Osteocyte (in vitro differentiated cells): Measurements from ENCODE around the gene ATP2A3. TPM values are rescaled to one million over a fixed set of nuclear protein-coding genes. Genes with fewer than 3 reads are reported as not detected.

ENCODE experiments used
- DNase-seq: peaks from one replicate; pipeline ENCODE4 v3.0.0; 2021; ENCODE audit warnings: mixed read lengths; ENCODE audit not compliant: unreplicated experiment; ENCODE audit errors: extremely low spot score
- H3K27ac Mint-ChIP-seq: one replicate; pipeline ENCODE4 v1.8.0; 2021; ENCODE audit warnings: mild to moderate bottlenecking, mixed read lengths; ENCODE audit not compliant: unreplicated experiment
- H3K27me3 Mint-ChIP-seq: one replicate; pipeline ENCODE4 v1.8.0; 2021; ENCODE audit warnings: mixed read lengths; ENCODE audit not compliant: unreplicated experiment
- H3K36me3 Mint-ChIP-seq: one replicate; pipeline ENCODE4 v1.8.0; 2021; ENCODE audit warnings: mixed read lengths; ENCODE audit not compliant: unreplicated experiment
- H3K4me1 Mint-ChIP-seq: one replicate; pipeline ENCODE4 v1.8.0; 2021; ENCODE audit warnings: mixed read lengths; ENCODE audit not compliant: unreplicated experiment
- H3K4me3 Mint-ChIP-seq: one replicate; pipeline ENCODE4 v1.8.0; 2021; ENCODE audit warnings: mild to moderate bottlenecking, moderate library complexity, mixed read lengths; ENCODE audit not compliant: unreplicated experiment
- H3K9me3 Mint-ChIP-seq: one replicate; pipeline ENCODE4 v1.8.0; 2021; ENCODE audit warnings: mixed read lengths; ENCODE audit not compliant: unreplicated experiment
- CTCF ChIP-seq: fragments of 200-600 bp; sonication (generic); IDR thresholded peaks from 2 replicates; pipeline ENCODE4 v1.5.0; 2021; ENCODE audit warnings: antibody characterized with exemption, mild to moderate bottlenecking, moderate library complexity
- total RNA-seq: library from RNA; stranded (reverse); gene quantifications from 2 replicates; pipeline ENCODE4 v1.2.1, GENCODE V29; 2021

The ATP2A3 gene
- total RNA-seq, 1 donor from 2014 or later = not detected

- Mint-ChIP-seq H3K36me3 (no peaks in the 10 kb centered on the region), H3K27me3 (no peaks in the 10 kb centered on the region), H3K9me3 (no peaks in the 10 kb centered on the region), H3K27ac (no peak overlapping the region), H3K4me3 (no peak overlapping the region), H3K4me1 (peaks cover 32% of the 10 kb centered on the region)
- no peak for DNase-seq
- TF ChIP-seq CTCF = no peak
Measured at GRCh38 chr17:3882276-3882675, 82.0 kb downstream of the ATP2A3 start.

GRCh38 chr17:3880983-3881382, 83.3 kb downstream of the ATP2A3 start:
- Mint-ChIP-seq H3K27me3 (no peaks in the 10 kb centered on the region), H3K4me3 (no peak overlapping the region), H3K27ac (no peak overlapping the region), H3K9me3 (no peaks in the 10 kb centered on the region), H3K36me3 (no peaks in the 10 kb centered on the region), H3K4me1 (peaks cover 23% of the 10 kb centered on the region)
- DNase-seq = no peak
- TF ChIP-seq CTCF = no peak

- no peak for TF ChIP-seq CTCF
- Mint-ChIP-seq H3K27ac (peak overlapping the region; percentile 74), H3K4me3 (no peak overlapping the region), H3K36me3 (no peaks in the 10 kb centered on the region), H3K9me3 (no peaks in the 10 kb centered on the region), H3K4me1 (peaks cover 11% of the 10 kb centered on the region), H3K27me3 (no peaks in the 10 kb centered on the region)
- DNase-seq = no peak
Measured at GRCh38 chr17:3879591-3880417, 84.4 kb downstream of the ATP2A3 start.

GRCh38 chr17:3879186-3879585, 85.1 kb downstream of the ATP2A3 start:
- Mint-ChIP-seq H3K27me3 (no peaks in the 10 kb centered on the region), H3K4me3 (no peak overlapping the region), H3K9me3 (no peaks in the 10 kb centered on the region), H3K36me3 (no peaks in the 10 kb centered on the region), H3K4me1 (peaks cover 10% of the 10 kb centered on the region), H3K27ac (peak overlapping the region; percentile 74)
- TF ChIP-seq CTCF = peak; percentile 24
- no peak for DNase-seq

- peaks cover 10% of the 10 kb centered on the region for H3K4me1 Mint-ChIP-seq
Measured at GRCh38 chr17:3877220-3877619, 87.0 kb downstream of the ATP2A3 start.

More at GRCh38 chr17:3877220-3877619, 87.0 kb downstream of the ATP2A3 start:
- no peak for DNase-seq
- Mint-ChIP-seq H3K4me3 (no peak overlapping the region), H3K36me3 (no peaks in the 10 kb centered on the region), H3K9me3 (no peaks in the 10 kb centered on the region), H3K27ac (no peak overlapping the region), H3K27me3 (no peaks in the 10 kb centered on the region)
- TF ChIP-seq CTCF = no peak
